ENCODE results near the gene KCP. TPM values are rescaled to one million over a fixed set of nuclear protein-coding genes. Genes with fewer than 3 reads are reported as not detected.

KCP gene
- total RNA-seq, 1 donor from 2014 or later, result 0.11 TPM

GRCh38 chr7:128928159-128928813 is 17.8 kb upstream of the KCP start:
- intact Hi-C loops (cut with DNase I), result no loop called here
- DNase-seq (peak; percentile 10), ATAC-seq (ENCODE audit: poor library complexity) (no peak)

- no peak for ATAC-seq (ENCODE audit: poor library complexity)
- no peak for DNase-seq
- intact Hi-C loops (cut with DNase I), result no loop called here
Measured at GRCh38 chr7:128924707-128925588, 14.4 kb upstream of the KCP start.

GRCh38 chr7:128923411-128923800 is 12.9 kb upstream of the KCP start:
- ATAC-seq (ENCODE audit: poor library complexity) (no peak), DNase-seq (no peak)
- intact Hi-C loops (cut with DNase I), result no loop called here

GRCh38 chr7:128922496-128923410 is 12.2 kb upstream of the KCP start:
- ATAC-seq (ENCODE audit: poor library complexity) (no peak), DNase-seq (peak; percentile 11)
- intact Hi-C loops (cut with DNase I), result no loop called here

GRCh38 chr7:128921866-128922440 is 11.4 kb upstream of the KCP start:
- ATAC-seq (ENCODE audit: poor library complexity) (no peak), DNase-seq (no peak)
- intact Hi-C loops (cut with DNase I), result no loop called here

GRCh38 chr7:128920913-128921582 is 10.5 kb upstream of the KCP start:
- intact Hi-C loops (cut with DNase I), result no loop called here
- ATAC-seq (ENCODE audit: poor library complexity) (no peak), DNase-seq (peak; percentile 41)

- no peak for DNase-seq
Measured at GRCh38 chr7:128919881-128920799, 9.6 kb upstream of the KCP start.

GRCh38 chr7:128919241-128919640 is 8.7 kb upstream of the KCP start:
- no peak for DNase-seq
- intact Hi-C loops (cut with DNase I), result no loop called here
- no peak for ATAC-seq (ENCODE audit: poor library complexity)

More at GRCh38 chr7:128919881-128920799, 9.6 kb upstream of the KCP start:
- ATAC-seq (ENCODE audit: poor library complexity), result no peak
- intact Hi-C loops (cut with DNase I), result no loop called here

- DNase-seq (no peak), ATAC-seq (ENCODE audit: poor library complexity) (no peak)
- intact Hi-C loops (cut with DNase I), result no loop called here
Measured at GRCh38 chr7:128918016-128918665, 7.6 kb upstream of the KCP start.

GRCh38 chr7:128917122-128917521 is 6.6 kb upstream of the KCP start:
- ATAC-seq (ENCODE audit: poor library complexity) (no peak), DNase-seq (no peak)
- intact Hi-C loops (cut with DNase I), result no loop called here

- no peak for DNase-seq
- intact Hi-C loops (cut with DNase I), result no loop called here
- no peak for ATAC-seq (ENCODE audit: poor library complexity)
Measured at GRCh38 chr7:128916643-128916915, 6.1 kb upstream of the KCP start.

GRCh38 chr7:128915841-128916642 is 5.5 kb upstream of the KCP start:
- no peak for ATAC-seq (ENCODE audit: poor library complexity)
- intact Hi-C loops (cut with DNase I), result no loop called here
- no peak for DNase-seq

- intact Hi-C loops (cut with DNase I), result no loop called here
- DNase-seq (no peak), ATAC-seq (ENCODE audit: poor library complexity) (no peak)
Measured at GRCh38 chr7:128915271-128915819, 4.8 kb upstream of the KCP start.

GRCh38 chr7:128914566-128915151 is 4.2 kb upstream of the KCP start:
- ATAC-seq (ENCODE audit: poor library complexity) (no peak), DNase-seq (peak; percentile 34)
- intact Hi-C loops (cut with DNase I), result no loop called here

- DNase-seq (peak; percentile 19), ATAC-seq (ENCODE audit: poor library complexity) (no peak)
- intact Hi-C loops (cut with DNase I), result no loop called here
Measured at GRCh38 chr7:128913870-128914565, 3.5 kb upstream of the KCP start.
